Activated T-helper 9 cell treated with anti-CD3 and anti-CD28 coated beads, Interleukin-2, amount 50 U/mL, for 16 hours (primary cell): ENCODE data around the gene CD151.

Experiments
- DNase-seq: peaks from one replicate; pipeline ENCODE4 v3.0.0-alpha.2; 2020; ENCODE audit warnings: low read depth

Gene CD151

GRCh38 chr11:797296-798092, 35.3 kb upstream of the CD151 start:
- DNase-seq = peak; percentile 59

- peak; percentile 75 for DNase-seq
Measured at GRCh38 chr11:798093-798713, 34.5 kb upstream of the CD151 start, which contains the start of gene SLC25A22. TSS of gene SLC25A22 (minus strand) at chr11:798281. CDS start at chr11:795006, 3,275 bp downstream.

GRCh38 chr11:799641-800316, 33.0 kb upstream of the CD151 start:
- no peak for DNase-seq

GRCh38 chr11:800473-800872, 32.3 kb upstream of the CD151 start:
- no peak for DNase-seq

GRCh38 chr11:801097-801780, 31.5 kb upstream of the CD151 start:
- no peak for DNase-seq

GRCh38 chr11:802018-802617, 30.6 kb upstream of the CD151 start:
- DNase-seq = no peak

- no peak for DNase-seq
Measured at GRCh38 chr11:802693-803466, 29.9 kb upstream of the CD151 start.

GRCh38 chr11:803467-803742, 29.3 kb upstream of the CD151 start:
- DNase-seq = no peak

GRCh38 chr11:803770-804598, 28.8 kb upstream of the CD151 start:
- no peak for DNase-seq

GRCh38 chr11:804599-804964, 28.2 kb upstream of the CD151 start:
- DNase-seq = no peak

GRCh38 chr11:808427-809286, 24.1 kb upstream of the CD151 start:
- DNase-seq = no peak

GRCh38 chr11:809287-810039, 23.3 kb upstream of the CD151 start, which contains the start of gene RPLP2:
TSS of gene RPLP2 (plus strand) at chr11:809967. CDS start at chr11:810235, 268 bp downstream.
- peak; percentile 96 for DNase-seq

GRCh38 chr11:810040-810567, 22.6 kb upstream of the CD151 start:
- DNase-seq = no peak

GRCh38 chr11:811446-812245, 21.1 kb upstream of the CD151 start:
- no peak for DNase-seq

GRCh38 chr11:812390-812789, 20.4 kb upstream of the CD151 start:
- no peak for DNase-seq

- DNase-seq = no peak
Measured at GRCh38 chr11:813072-813455, 19.7 kb upstream of the CD151 start.

- DNase-seq = no peak
Measured at GRCh38 chr11:813456-814096, 19.2 kb upstream of the CD151 start.
